ENCODE data around the gene RABGEF1.

- TF ChIP-seq, protein P1, sequence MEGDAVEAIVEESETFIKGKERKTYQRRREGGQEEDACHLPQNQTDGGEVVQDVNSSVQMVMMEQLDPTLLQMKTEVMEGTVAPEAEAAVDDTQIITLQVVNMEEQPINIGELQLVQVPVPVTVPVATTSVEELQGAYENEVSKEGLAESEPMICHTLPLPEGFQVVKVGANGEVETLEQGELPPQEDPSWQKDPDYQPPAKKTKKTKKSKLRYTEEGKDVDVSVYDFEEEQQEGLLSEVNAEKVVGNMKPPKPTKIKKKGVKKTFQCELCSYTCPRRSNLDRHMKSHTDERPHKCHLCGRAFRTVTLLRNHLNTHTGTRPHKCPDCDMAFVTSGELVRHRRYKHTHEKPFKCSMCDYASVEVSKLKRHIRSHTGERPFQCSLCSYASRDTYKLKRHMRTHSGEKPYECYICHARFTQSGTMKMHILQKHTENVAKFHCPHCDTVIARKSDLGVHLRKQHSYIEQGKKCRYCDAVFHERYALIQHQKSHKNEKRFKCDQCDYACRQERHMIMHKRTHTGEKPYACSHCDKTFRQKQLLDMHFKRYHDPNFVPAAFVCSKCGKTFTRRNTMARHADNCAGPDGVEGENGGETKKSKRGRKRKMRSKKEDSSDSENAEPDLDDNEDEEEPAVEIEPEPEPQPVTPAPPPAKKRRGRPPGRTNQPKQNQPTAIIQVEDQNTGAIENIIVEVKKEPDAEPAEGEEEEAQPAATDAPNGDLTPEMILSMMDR (IDR thresholded peaks at IDR 0.05) = no peak
- TF ChIP-seq POLR2A (IDR thresholded peaks at IDR 0.05) = no peak
These were observed 105.0 kb downstream of the RABGEF1 start for GRCh38 chr7:66845379-66846095.
